ENCODE results near the gene SSBP3. TPM values are rescaled to one million over a fixed set of nuclear protein-coding genes. Genes with fewer than 3 reads are reported as not detected.

SSBP3 gene
- total RNA-seq, 1 experiment from 2014 or later, result 15.0 TPM

- no peaks in the 10 kb centered on the region for H4K20me1 ChIP-seq (ENCODE audit: low read length)
- no TSS peak for BruUV-seq (replicated peaks)
- no peak overlapping the region for H3K4me2 ChIP-seq (ENCODE audit: low read length)
- ATAC-seq (no peak), DNase-seq (no peak)
- ChIA-PET CTCF (no interaction called here), POLR2A (ENCODE audit: unreplicated experiment) (no interaction called here)
- no peaks in the 10 kb centered on the region for H3K4me1 ChIP-seq (ENCODE audit: insufficient read depth, low read length)
- 0 out of 2 replicates have a peak, but pooled peaks cover under 1% of the 10 kb centered on the region for H3K36me3 ChIP-seq (ENCODE audit: low read depth, low read length)
- H3K9ac ChIP-seq (ENCODE audit: low read length), result no peak overlapping the region
- H3K9me3 ChIP-seq (ENCODE audit: low read length), result no peaks in the 10 kb centered on the region
- H3K9me2 ChIP-seq (replicated peaks; ENCODE audit: low read length), result no peaks in the 10 kb centered on the region
- no peaks in the 10 kb centered on the region for H3K27me3 ChIP-seq (ENCODE audit: low read length)
- intact Hi-C loops (cut with micrococcal nuclease), result no loop called here
- H3K27ac ChIP-seq (ENCODE audit: low read length), result no peak overlapping the region
- H3K79me2 ChIP-seq (ENCODE audit: low read length), result no peaks in the 10 kb centered on the region
- H2AFZ ChIP-seq (ENCODE audit: low read length), result no peak overlapping the region
- no peak overlapping the region for H3K4me3 ChIP-seq (ENCODE audit: low read length)
- H3F3A ChIP-seq (ENCODE audit: low read length, unreplicated experiment), result no peaks in the 10 kb centered on the region
- TF ChIP-seq CTCF (conservative IDR thresholded peaks at IDR 0.05; ENCODE audit: low read depth, low read length), result no peak
- no peak for TF ChIP-seq EZH2phosphoT487 (IDR thresholded peaks at IDR 0.05; ENCODE audit: borderline replicate concordance, low read length)
- TF ChIP-seq EZH2 (IDR thresholded peaks at IDR 0.05; ENCODE audit: low read length, unreplicated experiment), result no peak
These were observed 214.7 kb downstream of the SSBP3 start for GRCh38 chr1:54191525-54191924.

- ATAC-seq, result no peak
- Histone ChIP-seq H3K4me2 (ENCODE audit: low read length) (no peak overlapping the region), H4K20me1 (ENCODE audit: low read length) (no peaks in the 10 kb centered on the region), H2AFZ (ENCODE audit: low read length) (no peak overlapping the region), H3F3A (ENCODE audit: low read length, unreplicated experiment) (no peaks in the 10 kb centered on the region), H3K79me2 (ENCODE audit: low read length) (no peaks in the 10 kb centered on the region), H3K9me3 (ENCODE audit: low read length) (no peaks in the 10 kb centered on the region), H3K4me3 (ENCODE audit: low read length) (no peak overlapping the region), H3K4me1 (ENCODE audit: insufficient read depth, low read length) (no peaks in the 10 kb centered on the region), H3K36me3 (ENCODE audit: low read depth, low read length) (peaks cover 8% of the 10 kb centered on the region; the same call in 1 of the 2 replicates), H3K9ac (ENCODE audit: low read length) (no peak overlapping the region), H3K9me2 (replicated peaks; ENCODE audit: low read length) (no peaks in the 10 kb centered on the region), H3K27ac (ENCODE audit: low read length) (no peak overlapping the region), H3K27me3 (ENCODE audit: low read length) (no peaks in the 10 kb centered on the region)
- ChIA-PET CTCF (no interaction called here), POLR2A (ENCODE audit: unreplicated experiment) (no interaction called here)
- no TSS peak for BruUV-seq (replicated peaks)
- intact Hi-C loops (cut with micrococcal nuclease), result no loop called here
- DNase-seq, result no peak
- TF ChIP-seq EZH2phosphoT487 (IDR thresholded peaks at IDR 0.05; ENCODE audit: borderline replicate concordance, low read length) (no peak), EZH2 (IDR thresholded peaks at IDR 0.05; ENCODE audit: low read length, unreplicated experiment) (no peak), CTCF (conservative IDR thresholded peaks at IDR 0.05; ENCODE audit: low read depth, low read length) (no peak)
These were observed 215.7 kb downstream of the SSBP3 start for GRCh38 chr1:54190526-54190925.

GRCh38 chr1:54188291-54188690 lies 217.9 kb downstream of the SSBP3 start:
- TF ChIP-seq EZH2 (IDR thresholded peaks at IDR 0.05; ENCODE audit: low read length, unreplicated experiment) (no peak), CTCF (conservative IDR thresholded peaks at IDR 0.05; ENCODE audit: low read depth, low read length) (no peak), EZH2phosphoT487 (IDR thresholded peaks at IDR 0.05; ENCODE audit: borderline replicate concordance, low read length) (no peak)
- Histone ChIP-seq H3K27ac (ENCODE audit: low read length) (no peak overlapping the region), H4K20me1 (ENCODE audit: low read length) (no peaks in the 10 kb centered on the region), H3K36me3 (ENCODE audit: low read depth, low read length) (peaks cover 8% of the 10 kb centered on the region; the same call in 1 of the 2 replicates), H3K79me2 (ENCODE audit: low read length) (no peaks in the 10 kb centered on the region), H2AFZ (ENCODE audit: low read length) (no peak overlapping the region), H3K9me2 (replicated peaks; ENCODE audit: low read length) (no peaks in the 10 kb centered on the region), H3K27me3 (ENCODE audit: low read length) (no peaks in the 10 kb centered on the region), H3F3A (ENCODE audit: low read length, unreplicated experiment) (no peaks in the 10 kb centered on the region), H3K9me3 (ENCODE audit: low read length) (no peaks in the 10 kb centered on the region), H3K4me2 (ENCODE audit: low read length) (no peak overlapping the region), H3K4me1 (ENCODE audit: insufficient read depth, low read length) (no peaks in the 10 kb centered on the region), H3K9ac (ENCODE audit: low read length) (no peak overlapping the region), H3K4me3 (ENCODE audit: low read length) (no peak overlapping the region)
- DNase-seq, result no peak
- ATAC-seq, result no peak
- POLR2A ChIA-PET (ENCODE audit: unreplicated experiment), result no interaction called here
- no TSS peak for BruUV-seq (replicated peaks)
- CTCF ChIA-PET, result no interaction called here
- intact Hi-C loops (cut with micrococcal nuclease), result no loop called here
